H1 (cell line): ENCODE data around the gene TMEM14C. TPM values are rescaled to one million over a fixed set of nuclear protein-coding genes. Genes with fewer than 3 reads are reported as not detected.
"Not testable (repeated sequence)": the region's sequence is repeated elsewhere in the genome, so short reads cannot be mapped to it uniquely, and the experiment has no call there.

Experiments
- CTCF ChIA-PET: fragments of 300-600 bp; sonication (Branson Sonifier 250); formaldehyde crosslinking; loops from one replicate; lab custom pipeline; 2021; ENCODE audit not compliant: partially characterized antibody; lab: Charles Lee
- POLR2A ChIA-PET: fragments of 300-600 bp; sonication (Branson Sonifier 250); formaldehyde crosslinking; loops from one replicate; lab custom pipeline; 2021; ENCODE audit warnings: inconsistent platforms; ENCODE audit not compliant: partially characterized antibody; lab: Charles Lee
- DNase-seq, 2 experiments: peaks; one replicate each; pipeline versions ENCODE4 v3.0.0 to v3.0.0-alpha.2; 2010 to 2022; ENCODE audit warnings: low spot score in 2 of 2, low read depth in 1 of 2, mixed read lengths in 1 of 2
- FAIRE-seq: peaks from 2 replicates; lab custom pipeline; 2011; peaks lifted over from hg19 to GRCh38; lab: Jason Lieb, UNC
- H2AFZ ChIP-seq: 2 replicates; pipeline ENCODE4 v1.8.1; 2012; ENCODE audit warnings: low read length, inconsistent platforms
- H2AK5ac ChIP-seq: 2 replicates; pipeline ENCODE4 v1.6.1; 2013; ENCODE audit warnings: low read depth, low read length
- H2BK120ac ChIP-seq: replicated peaks from 2 replicates; pipeline ENCODE3; 2013; ENCODE audit warnings: low read depth, low read length, inconsistent platforms
- H2BK12ac ChIP-seq: 2 replicates; pipeline ENCODE4 v1.6.1; 2013; ENCODE audit warnings: low read depth, low read length
- H2BK15ac ChIP-seq: 2 replicates; pipeline ENCODE4 v1.6.1; 2013; ENCODE audit warnings: low read length
- H2BK20ac ChIP-seq: 2 replicates; pipeline ENCODE4 v1.6.1; 2013; ENCODE audit warnings: low read length
- H2BK5ac ChIP-seq: 2 replicates; pipeline ENCODE4 v1.6.1; 2013; ENCODE audit warnings: low read depth, low read length
- H3K14ac ChIP-seq: 2 replicates; pipeline ENCODE4 v1.6.1; 2013; ENCODE audit warnings: inconsistent platforms; ENCODE audit not compliant: insufficient read length
- H3K18ac ChIP-seq: 2 replicates; pipeline ENCODE4 v1.6.1; 2013; ENCODE audit warnings: low read length; ENCODE audit errors: extremely low read depth
- H3K23ac ChIP-seq: 2 replicates; pipeline ENCODE4 v1.6.1; 2013; ENCODE audit warnings: inconsistent platforms; ENCODE audit not compliant: insufficient read length
- H3K23me2 ChIP-seq: 2 replicates; pipeline ENCODE4 v1.6.1; 2013; ENCODE audit warnings: low read depth, low read length
- H3K27ac ChIP-seq: 2 replicates; pipeline ENCODE4 v1.6.1; 2011; ENCODE audit warnings: low read depth, low read length, inconsistent platforms
- H3K27me3 ChIP-seq, 4 experiments: replicated peaks in 1 of 4; 1 replicate in 1 of 4; 2 replicates in 3 of 4; pipeline versions ENCODE4 v1.6.1 to v1.8.1; 2011 to 2013; ENCODE audit warnings: low read length in 3 of 4, mild to moderate bottlenecking in 3 of 4, inconsistent platforms in 2 of 4, mixed read lengths in 2 of 4, moderate library complexity in 1 of 4; ENCODE audit not compliant: control insufficient read depth in 3 of 4, insufficient read depth in 3 of 4; ENCODE audit errors: extremely low read depth in 1 of 4
- H3K36me3 ChIP-seq, 4 experiments: 2 replicates each; pipeline versions ENCODE4 v1.6.1 to v1.8.1; 2011 to 2013; ENCODE audit warnings: mild to moderate bottlenecking in 4 of 4, low read length in 3 of 4, moderate library complexity in 2 of 4, control low read depth in 1 of 4, inconsistent platforms in 1 of 4; ENCODE audit not compliant: insufficient read depth in 4 of 4, control insufficient read depth in 2 of 4
- H3K4ac ChIP-seq: replicated peaks from 2 replicates; pipeline ENCODE3; 2013; ENCODE audit warnings: low read length, low read depth, mixed read lengths, inconsistent platforms; ENCODE audit not compliant: insufficient read length
- H3K4me1 ChIP-seq, 4 experiments: replicated peaks in 1 of 4; 1 replicate in 1 of 4; 2 replicates in 3 of 4; pipeline versions ENCODE4 v1.6.1 to v1.8.1; 2011 to 2013; ENCODE audit warnings: low read length in 3 of 4, inconsistent platforms in 2 of 4, mixed read lengths in 1 of 4; ENCODE audit not compliant: insufficient read depth in 4 of 4, control insufficient read depth in 3 of 4
- H3K4me2 ChIP-seq, 2 experiments: 2 replicates each; pipeline versions ENCODE4 v1.6.1 to v1.8.1; 2011 to 2013; ENCODE audit warnings: low read depth in 2 of 2, low read length in 2 of 2, control low read depth in 1 of 2, inconsistent platforms in 1 of 2, mild to moderate bottlenecking in 1 of 2; ENCODE audit not compliant: insufficient read depth in 1 of 2
- H3K4me3 ChIP-seq, 4 experiments: fragments of 200-600, 300-600 bp in 1 of 4; sonication (generic), shearing (Covaris generic), sonication (Bioruptor Twin) in 1 of 4; 2 replicates each; pipeline versions ENCODE4 v1.5.1 to v1.8.1; 2011 to 2016; ENCODE audit warnings: low read length in 4 of 4, low read depth in 3 of 4, control low read depth in 2 of 4, inconsistent platforms in 2 of 4, mild to moderate bottlenecking in 2 of 4, mixed read lengths in 1 of 4, moderate library complexity in 1 of 4; ENCODE audit not compliant: insufficient read depth in 2 of 4; ENCODE audit errors: extremely low read depth in 1 of 4
- H3K56ac ChIP-seq: replicated peaks from 2 replicates; pipeline ENCODE3; 2013; ENCODE audit warnings: low read depth, mild to moderate bottlenecking, mixed read lengths, low read length, inconsistent platforms; ENCODE audit not compliant: insufficient read length
- H3K79me1 ChIP-seq: 2 replicates; pipeline ENCODE4 v1.6.1; 2013; ENCODE audit warnings: low read depth, low read length, control low read depth
- H3K79me2 ChIP-seq, 2 experiments: 2 replicates each; pipeline versions ENCODE4 v1.6.1 to v1.8.1; 2012 to 2013; ENCODE audit warnings: low read length in 2 of 2, mild to moderate bottlenecking in 2 of 2, inconsistent platforms in 1 of 2; ENCODE audit not compliant: insufficient read depth in 2 of 2, control insufficient read depth in 1 of 2
- H3K9ac ChIP-seq, 4 experiments: replicated peaks in 1 of 4; 1 replicate in 1 of 4; 2 replicates in 3 of 4; pipeline versions ENCODE4 v1.6.1 to v1.8.1; 2011 to 2013; ENCODE audit warnings: low read depth in 3 of 4, low read length in 3 of 4, control low read depth in 2 of 4, mild to moderate bottlenecking in 2 of 4, moderate library complexity in 2 of 4, inconsistent platforms in 1 of 4; ENCODE audit errors: extremely low read depth in 1 of 4
- H3K9me3 ChIP-seq, 2 experiments: 2 replicates each; pipeline versions ENCODE4 v1.6.1 to v1.8.1; 2012 to 2013; ENCODE audit warnings: mild to moderate bottlenecking in 2 of 2, moderate library complexity in 2 of 2, control low read depth in 1 of 2, inconsistent platforms in 1 of 2, low read depth in 1 of 2, low read length in 1 of 2, mixed read lengths in 1 of 2; ENCODE audit not compliant: insufficient read depth in 2 of 2
- H4K20me1 ChIP-seq, 2 experiments: replicated peaks in 1 of 2; 2 replicates each; pipeline versions ENCODE3 to v1.8.1; 2011 to 2013; ENCODE audit warnings: inconsistent platforms in 2 of 2, low read length in 2 of 2, mild to moderate bottlenecking in 1 of 2; ENCODE audit not compliant: insufficient read depth in 2 of 2, control insufficient read depth in 1 of 2
- H4K5ac ChIP-seq: 2 replicates; pipeline ENCODE4 v1.6.1; 2013; ENCODE audit warnings: low read length, low read depth, mixed read lengths, inconsistent platforms; ENCODE audit not compliant: insufficient read length
- H4K8ac ChIP-seq: 2 replicates; pipeline ENCODE4 v1.8.0; 2013; ENCODE audit warnings: mild to moderate bottlenecking, moderate library complexity, low read length, inconsistent platforms; ENCODE audit not compliant: insufficient read depth; ENCODE audit errors: extremely low read depth
- H4K91ac ChIP-seq: replicated peaks from 2 replicates; pipeline ENCODE3; 2013; ENCODE audit warnings: low read length, mixed read lengths, inconsistent platforms; ENCODE audit not compliant: insufficient read length
- WGBS, 2 experiments: shearing (Covaris generic) in 1 of 2; methylation state at CpG; one replicate each; pipeline versions ENCODE4 v1.1.6 to v1.1.7; 2013 to 2015; ENCODE audit warnings: low lambda C conversion rate in 2 of 2, mixed read lengths in 2 of 2, inconsistent platforms in 1 of 2, low coverage in 1 of 2, missing lambda C conversion rate in 1 of 2; ENCODE audit not compliant: insufficient replicate concordance in 2 of 2, insufficient coverage in 1 of 2, insufficient read length in 1 of 2; ENCODE audit errors: extremely low coverage in 1 of 2, missing lambda C conversion rate in 1 of 2; 5-methylcytosine and 5-hydroxymethylcytosine counted together
- polyA plus RNA-seq, 7 experiments: library from polyadenylated mRNA; depleted of rRNA in 3 of 7; stranded (reverse) in 5 of 7; unstranded in 2 of 7; fragments of >200 nt in 5 of 7; fragments of 200-250 nt in 2 of 7; gene quantifications; 1 replicate in 5 of 7; 2 replicates in 1 of 7; 4 replicates in 1 of 7; pipeline versions ENCODE4 v1.2.1 to v1.2.3, GENCODE V29; 2011 to 2013; ENCODE audit warnings: missing spikeins in 2 of 7, mixed read lengths in 2 of 7
- total RNA-seq: library from RNA; stranded (reverse); fragmentation: NEBNext Ultra II Directional; extraction: Animal tissue kit (Norgen Biotek cat#: 25700); gene quantifications from 2 replicates; pipeline ENCODE4 v1.2.1, GENCODE V29; 2021

The TMEM14C gene
- total and polyA plus RNA-seq, 2 of the 8 experiments (the other 6 are each of a cell fraction or from before 2014, with no cell fraction given), result 116 to 157 TPM

GRCh38 chr6:10720960-10721849 lies 1.7 kb upstream of the TMEM14C start:
- DNase-seq, H3K23ac ChIP-seq, H2BK15ac ChIP-seq, FAIRE-seq, H3K56ac ChIP-seq, H3K4me3 ChIP-seq, H2AFZ ChIP-seq, H2BK120ac ChIP-seq, H3K23me2 ChIP-seq, H3K14ac ChIP-seq, H3K9me3 ChIP-seq, H3K18ac ChIP-seq, H2BK5ac ChIP-seq, H3K27ac ChIP-seq, H3K79me1 ChIP-seq, H3K27me3 ChIP-seq, H4K20me1 ChIP-seq, H3K9ac ChIP-seq: not testable (repeated sequence)
- Histone ChIP-seq H2BK20ac (0 out of 2 replicates have a peak overlapping the region, but pooled peaks have one; percentile 66), H4K91ac (peak overlapping the region; percentile 61), H3K4me2 (peak overlapping the region in 1 of 2 experiments; percentile 95; a peak in 2 of 4 replicates), H2AK5ac (peak overlapping the region; percentile 69; the same call in 1 of the 2 replicates), H3K79me2 (peaks cover 8 to 18% of the 10 kb centered on the region in 2 experiments; a peak in 3 of 4 replicates), H4K5ac (peak overlapping the region; percentile 18), H4K8ac (peak overlapping the region; percentile 29; the same call in 1 of the 2 replicates), H3K4me1 (peaks cover 0 to 12% (median 4%) of the 10 kb centered on the region in 4 experiments; a peak in 3 of 7 replicates), H3K36me3 (peaks cover 3 to 16% (median 7%) of the 10 kb centered on the region in 4 experiments; a peak in 5 of 8 replicates), H2BK12ac (0 out of 2 replicates have a peak overlapping the region, but pooled peaks have one; percentile 31), H3K4ac (peak overlapping the region; percentile 49)
- 90% methylated on average over 17 of the region's 17 CpGs; no CpG with 5 or more reads in 1 of the 2 experiments for WGBS, 2 experiments
- ChIA-PET CTCF (interaction anchor here (1.1 to 2.3 kb wide), 9 partner anchors 12 to 242 kb away, joined by 3 to 8 read pairs (median 5); partner anchors contain the start of genes C6orf52, PAK1IP1 and TMEM14B), POLR2A (interaction anchor here (0.9 to 6.9 kb wide), 7 partner anchors 10 to 138 kb away, joined by 3 to 39 read pairs (median 4); partner anchors contain the start of genes PAK1IP1 and TMEM14B)
